Measurements from ENCODE around the gene IPP.
"Not testable (repeated sequence)": the region's sequence is repeated elsewhere in the genome, so short reads cannot be mapped to it uniquely, and the experiment has no call there.

IPP gene

GRCh38 chr1:45739641-45740156 is 10.8 kb downstream of the IPP start:
- H3K9me3 ChIP-seq (ENCODE audit: control insufficient read depth, low read length); H3K4me1 ChIP-seq (ENCODE audit: control insufficient read depth, insufficient read depth, low read length, poor library complexity, severe bottlenecking); H3K4me3 ChIP-seq (ENCODE audit: extremely low read depth, insufficient read depth, low read length, poor library complexity, severe bottlenecking); H3K27ac ChIP-seq (ENCODE audit: low read depth, low read length, severe bottlenecking): not testable (repeated sequence)
- WGBS, 2 experiments (ENCODE audit: insufficient coverage in 2 of 2) = 67% methylated on average over 1 of the region's 5 CpGs; no CpG with 5 or more reads in 1 of the 2 experiments
- H3K36me3 ChIP-seq (ENCODE audit: control insufficient read depth, insufficient read depth, low read length) = peaks cover 11% of the 10 kb centered on the region

DNA sequence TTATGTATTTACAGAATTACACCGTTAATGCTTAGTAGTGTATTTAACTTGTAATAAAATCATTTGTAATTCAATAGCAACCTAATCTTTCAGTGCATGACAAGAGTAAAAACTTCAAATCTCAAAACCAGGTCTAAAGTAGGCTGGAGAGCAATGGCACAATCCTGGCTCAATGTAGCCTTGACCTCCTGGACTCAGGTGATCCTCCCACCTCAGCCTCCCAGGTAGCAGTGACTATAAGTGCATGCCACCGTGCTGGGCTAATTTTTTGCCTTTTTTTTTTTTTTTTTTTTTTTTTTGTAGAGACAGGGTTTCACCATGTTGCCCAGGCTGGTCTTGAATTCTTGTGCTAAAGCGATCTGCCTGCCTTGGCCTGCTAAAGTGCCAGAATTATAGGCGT is 11.3 kb downstream of the IPP start:
- no peaks in the 10 kb centered on the region for H3K9me3 ChIP-seq (ENCODE audit: control insufficient read depth, low read length)
- H3K27ac ChIP-seq (ENCODE audit: low read depth, low read length, severe bottlenecking) = no peak overlapping the region
- no peak overlapping the region for H3K4me3 ChIP-seq (ENCODE audit: extremely low read depth, insufficient read depth, low read length, poor library complexity, severe bottlenecking)
- peaks cover 10% of the 10 kb centered on the region for H3K36me3 ChIP-seq (ENCODE audit: control insufficient read depth, insufficient read depth, low read length)
- no CpG with 5 or more reads among the region's 4 CpGs for WGBS, 2 experiments (ENCODE audit: insufficient coverage in 2 of 2)
- no peaks in the 10 kb centered on the region for H3K4me1 ChIP-seq (ENCODE audit: control insufficient read depth, insufficient read depth, low read length, poor library complexity, severe bottlenecking)

DNA sequence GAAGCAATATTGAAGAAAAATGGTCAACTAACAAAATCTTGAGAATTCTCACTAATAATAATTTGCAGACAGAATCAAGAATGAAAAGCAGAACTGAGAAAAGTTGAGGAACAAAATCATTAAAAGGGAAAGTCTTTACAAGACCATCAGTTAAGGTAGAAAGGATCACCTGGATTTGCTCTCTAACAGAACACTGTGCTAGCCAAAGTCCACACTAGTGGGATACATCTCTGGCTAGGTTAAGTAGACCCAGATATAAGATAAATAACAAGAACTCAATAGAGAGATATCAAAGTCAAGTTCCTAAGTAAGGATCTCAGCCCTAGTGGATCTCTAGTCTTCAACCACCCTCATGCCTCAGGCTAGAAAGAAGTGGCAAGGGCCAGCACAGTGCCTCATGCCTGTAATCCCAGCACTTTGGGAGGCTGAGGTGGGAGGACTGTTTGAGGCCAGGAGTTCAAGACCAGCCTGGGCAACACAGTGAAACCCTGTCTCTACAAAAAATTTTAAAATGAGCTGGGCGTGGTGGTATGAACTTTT is 19.6 kb downstream of the IPP start:
- H3K4me3 ChIP-seq (ENCODE audit: extremely low read depth, insufficient read depth, low read length, poor library complexity, severe bottlenecking) = no peak overlapping the region
- peaks cover 2% of the 10 kb centered on the region for H3K4me1 ChIP-seq (ENCODE audit: control insufficient read depth, insufficient read depth, low read length, poor library complexity, severe bottlenecking)
- peaks cover 3% of the 10 kb centered on the region for H3K36me3 ChIP-seq (ENCODE audit: control insufficient read depth, insufficient read depth, low read length)
- H3K9me3 ChIP-seq (ENCODE audit: control insufficient read depth, low read length) = no peaks in the 10 kb centered on the region
- no peak overlapping the region for H3K27ac ChIP-seq (ENCODE audit: low read depth, low read length, severe bottlenecking)
- 100% methylated on average over 1 of the region's 1 CpG; no CpG with 5 or more reads in 1 of the 2 experiments for WGBS, 2 experiments (ENCODE audit: insufficient coverage in 2 of 2)

- Histone ChIP-seq H3K4me1 (ENCODE audit: control insufficient read depth, insufficient read depth, low read length, poor library complexity, severe bottlenecking) (peaks cover 2% of the 10 kb centered on the region), H3K27ac (ENCODE audit: low read depth, low read length, severe bottlenecking) (no peak overlapping the region), H3K36me3 (ENCODE audit: control insufficient read depth, insufficient read depth, low read length) (peaks cover 3% of the 10 kb centered on the region), H3K4me3 (ENCODE audit: extremely low read depth, insufficient read depth, low read length, poor library complexity, severe bottlenecking) (no peak overlapping the region), H3K9me3 (ENCODE audit: control insufficient read depth, low read length) (no peaks in the 10 kb centered on the region)
- WGBS, 2 experiments (ENCODE audit: insufficient coverage in 2 of 2) = 90 to 100% methylated on average over 1 to 2 of the region's 3 CpGs
These were observed 20.2 kb downstream of the IPP start for GRCh38 chr1:45730075-45730779.

GRCh38 chr1:45726007-45726406 is 24.4 kb downstream of the IPP start:
- H3K4me1 ChIP-seq (ENCODE audit: control insufficient read depth, insufficient read depth, low read length, poor library complexity, severe bottlenecking); H3K9me3 ChIP-seq (ENCODE audit: control insufficient read depth, low read length); H3K4me3 ChIP-seq (ENCODE audit: extremely low read depth, insufficient read depth, low read length, poor library complexity, severe bottlenecking); H3K27ac ChIP-seq (ENCODE audit: low read depth, low read length, severe bottlenecking); H3K36me3 ChIP-seq (ENCODE audit: control insufficient read depth, insufficient read depth, low read length): not testable (repeated sequence)
- 80 to 100% methylated on average over 1 to 3 of the region's 9 CpGs for WGBS, 2 experiments (ENCODE audit: insufficient coverage in 2 of 2)

DNA sequence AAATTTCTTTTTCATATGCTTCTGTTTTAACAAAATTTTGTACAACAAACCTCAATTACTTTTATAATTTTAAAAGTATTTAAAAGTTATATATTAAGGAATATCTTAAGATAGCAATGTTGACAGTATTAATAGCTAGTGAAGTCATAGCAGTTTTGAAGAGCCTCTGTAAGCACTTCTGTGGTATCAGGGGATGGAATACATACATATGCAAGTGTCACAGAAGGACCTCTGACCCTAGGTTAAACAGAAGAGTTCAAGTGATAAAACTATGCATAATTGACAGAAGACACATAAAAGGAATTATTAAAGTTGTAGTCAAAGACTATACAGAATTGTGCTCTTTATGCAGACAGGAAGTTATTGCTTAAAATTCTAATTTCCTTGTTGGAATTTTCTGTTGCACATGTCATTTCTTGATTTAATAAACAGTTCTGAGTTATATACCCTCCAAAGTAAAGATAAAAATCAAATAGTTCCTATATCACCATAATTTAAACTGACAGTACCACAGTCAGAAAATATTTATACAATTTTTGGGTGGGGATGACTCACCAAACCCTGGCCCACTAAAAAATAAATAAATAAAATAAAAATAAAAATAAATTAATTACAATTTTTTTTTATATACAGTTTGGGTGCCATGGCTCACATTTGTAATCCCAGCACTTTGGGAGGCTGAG is 27.1 kb downstream of the IPP start:
- H3K4me1 ChIP-seq (ENCODE audit: control insufficient read depth, insufficient read depth, low read length, poor library complexity, severe bottlenecking) = no peaks in the 10 kb centered on the region
- H3K4me3 ChIP-seq (ENCODE audit: extremely low read depth, insufficient read depth, low read length, poor library complexity, severe bottlenecking) = no peak overlapping the region
- H3K36me3 ChIP-seq (ENCODE audit: control insufficient read depth, insufficient read depth, low read length) = peaks cover under 1% of the 10 kb centered on the region
- no peak overlapping the region for H3K27ac ChIP-seq (ENCODE audit: low read depth, low read length, severe bottlenecking)
- H3K9me3 ChIP-seq (ENCODE audit: control insufficient read depth, low read length) = no peaks in the 10 kb centered on the region

DNA sequence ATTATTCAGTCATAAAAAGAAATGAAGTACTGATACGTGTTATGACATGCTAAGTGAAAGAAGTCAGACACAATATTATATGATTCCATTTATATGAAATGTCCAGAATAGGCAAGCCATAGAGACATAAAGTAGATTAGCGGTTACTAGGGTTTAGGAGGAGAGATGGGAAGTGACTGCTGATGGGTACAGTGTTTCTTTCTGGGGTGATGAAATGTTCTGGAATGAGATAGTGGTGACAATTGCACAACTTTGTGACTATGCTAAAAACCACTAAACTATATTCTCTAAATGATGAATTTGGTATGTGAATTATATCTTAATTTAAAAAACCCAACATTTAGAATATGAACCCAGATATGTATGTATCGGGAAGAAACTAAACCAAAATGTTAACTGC is 27.6 kb downstream of the IPP start:
- WGBS, 2 experiments (ENCODE audit: insufficient coverage in 2 of 2) = 83 to 100% methylated on average over 1 of the region's 3 CpGs

GRCh38 chr1:45721207-45721606 is 29.2 kb downstream of the IPP start:
- no peak overlapping the region for H3K4me3 ChIP-seq (ENCODE audit: extremely low read depth, insufficient read depth, low read length, poor library complexity, severe bottlenecking)
- H3K9me3 ChIP-seq (ENCODE audit: control insufficient read depth, low read length) = no peaks in the 10 kb centered on the region
- no peaks in the 10 kb centered on the region for H3K36me3 ChIP-seq (ENCODE audit: control insufficient read depth, insufficient read depth, low read length)
- no peaks in the 10 kb centered on the region for H3K4me1 ChIP-seq (ENCODE audit: control insufficient read depth, insufficient read depth, low read length, poor library complexity, severe bottlenecking)
- WGBS, 2 experiments (ENCODE audit: insufficient coverage in 2 of 2) = 71 to 100% methylated on average over 1 of the region's 1 CpG
- H3K27ac ChIP-seq (ENCODE audit: low read depth, low read length, severe bottlenecking) = no peak overlapping the region

More for the DNA sequence above, 27.6 kb downstream of the IPP start:
- Histone ChIP-seq H3K27ac (ENCODE audit: low read depth, low read length, severe bottlenecking) (no peak overlapping the region), H3K4me3 (ENCODE audit: extremely low read depth, insufficient read depth, low read length, poor library complexity, severe bottlenecking) (no peak overlapping the region), H3K9me3 (ENCODE audit: control insufficient read depth, low read length) (no peaks in the 10 kb centered on the region), H3K36me3 (ENCODE audit: control insufficient read depth, insufficient read depth, low read length) (no peaks in the 10 kb centered on the region), H3K4me1 (ENCODE audit: control insufficient read depth, insufficient read depth, low read length, poor library complexity, severe bottlenecking) (no peaks in the 10 kb centered on the region)

GRCh38 chr1:45718289-45718688 is 32.2 kb downstream of the IPP start:
- no peaks in the 10 kb centered on the region for H3K4me1 ChIP-seq (ENCODE audit: control insufficient read depth, insufficient read depth, low read length, poor library complexity, severe bottlenecking)
- H3K27ac ChIP-seq (ENCODE audit: low read depth, low read length, severe bottlenecking) = no peak overlapping the region
- WGBS, 2 experiments (ENCODE audit: insufficient coverage in 2 of 2) = no CpG with 5 or more reads among the region's 1 CpG
- H3K36me3 ChIP-seq (ENCODE audit: control insufficient read depth, insufficient read depth, low read length) = peaks cover 3% of the 10 kb centered on the region
- no peak overlapping the region for H3K4me3 ChIP-seq (ENCODE audit: extremely low read depth, insufficient read depth, low read length, poor library complexity, severe bottlenecking)
- no peaks in the 10 kb centered on the region for H3K9me3 ChIP-seq (ENCODE audit: control insufficient read depth, low read length)

DNA sequence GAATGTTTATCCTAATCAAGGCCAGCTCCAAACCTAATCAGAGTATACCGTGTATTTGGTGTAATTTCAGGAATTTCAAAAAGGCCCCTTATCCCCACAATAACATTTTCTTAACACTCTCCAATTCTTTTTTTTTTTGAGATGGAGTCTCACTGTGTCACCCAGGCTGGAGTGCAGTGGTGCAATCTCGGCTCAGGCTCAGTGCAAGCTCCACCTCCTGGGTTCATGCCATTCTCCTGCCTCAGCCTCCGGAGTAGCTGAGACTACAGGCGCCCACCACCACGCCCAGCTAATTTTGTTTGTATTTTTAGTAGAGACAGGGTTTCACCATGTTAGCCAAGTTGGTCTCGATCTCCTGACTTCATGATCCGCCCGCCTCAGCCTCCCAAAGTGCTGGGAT is 33.1 kb downstream of the IPP start:
- H3K4me3 ChIP-seq (ENCODE audit: extremely low read depth, insufficient read depth, low read length, poor library complexity, severe bottlenecking); H3K4me1 ChIP-seq (ENCODE audit: control insufficient read depth, insufficient read depth, low read length, poor library complexity, severe bottlenecking): not testable (repeated sequence)

DNA sequence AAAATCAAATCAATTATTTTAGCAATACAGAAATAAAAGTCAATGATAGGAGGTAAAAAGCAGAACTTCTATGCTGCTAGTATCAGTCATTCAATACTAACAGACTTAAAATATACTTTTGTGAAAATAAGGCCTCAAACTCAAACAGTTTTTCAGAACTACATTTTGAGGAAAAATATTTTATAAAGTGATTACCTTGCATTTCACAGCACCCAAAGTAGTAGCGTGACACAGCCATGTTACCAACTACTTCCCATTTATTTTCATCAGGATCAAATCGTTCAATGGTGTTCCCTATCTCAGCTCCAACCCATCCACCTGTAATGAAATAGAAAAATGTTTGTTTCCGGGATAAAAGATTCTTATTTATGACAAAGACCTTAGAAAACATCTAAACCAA is 33.8 kb downstream of the IPP start:
- no CpG with 5 or more reads among the region's 3 CpGs for WGBS, 2 experiments (ENCODE audit: insufficient coverage in 2 of 2)
- no peaks in the 10 kb centered on the region for H3K4me1 ChIP-seq (ENCODE audit: control insufficient read depth, insufficient read depth, low read length, poor library complexity, severe bottlenecking)
- H3K4me3 ChIP-seq (ENCODE audit: extremely low read depth, insufficient read depth, low read length, poor library complexity, severe bottlenecking) = no peak overlapping the region
- no peak overlapping the region for H3K27ac ChIP-seq (ENCODE audit: low read depth, low read length, severe bottlenecking)
- H3K9me3 ChIP-seq (ENCODE audit: control insufficient read depth, low read length) = no peaks in the 10 kb centered on the region
- H3K36me3 ChIP-seq (ENCODE audit: control insufficient read depth, insufficient read depth, low read length) = peaks cover 3% of the 10 kb centered on the region

More for the DNA sequence above, 33.1 kb downstream of the IPP start:
- H3K9me3 ChIP-seq (ENCODE audit: control insufficient read depth, low read length); H3K36me3 ChIP-seq (ENCODE audit: control insufficient read depth, insufficient read depth, low read length); H3K27ac ChIP-seq (ENCODE audit: low read depth, low read length, severe bottlenecking): not testable (repeated sequence)
- WGBS, 2 experiments (ENCODE audit: insufficient coverage in 2 of 2) = 93 to 94% methylated on average over 3 to 5 of the region's 8 CpGs

All from mesodermal cell (in vitro differentiated cells).